HG03025 (cell line): Measurements from ENCODE around the gene GRK4.

ENCODE experiments used
- ATAC-seq: cut with Tn5 transposase; IDR thresholded peaks from one replicate; pipeline ENCODE4 v1.9.1; 2021; ENCODE audit warnings: mild to moderate bottlenecking, moderate library complexity; ENCODE audit not compliant: unreplicated experiment, low FRiP score

Gene GRK4

DNA sequence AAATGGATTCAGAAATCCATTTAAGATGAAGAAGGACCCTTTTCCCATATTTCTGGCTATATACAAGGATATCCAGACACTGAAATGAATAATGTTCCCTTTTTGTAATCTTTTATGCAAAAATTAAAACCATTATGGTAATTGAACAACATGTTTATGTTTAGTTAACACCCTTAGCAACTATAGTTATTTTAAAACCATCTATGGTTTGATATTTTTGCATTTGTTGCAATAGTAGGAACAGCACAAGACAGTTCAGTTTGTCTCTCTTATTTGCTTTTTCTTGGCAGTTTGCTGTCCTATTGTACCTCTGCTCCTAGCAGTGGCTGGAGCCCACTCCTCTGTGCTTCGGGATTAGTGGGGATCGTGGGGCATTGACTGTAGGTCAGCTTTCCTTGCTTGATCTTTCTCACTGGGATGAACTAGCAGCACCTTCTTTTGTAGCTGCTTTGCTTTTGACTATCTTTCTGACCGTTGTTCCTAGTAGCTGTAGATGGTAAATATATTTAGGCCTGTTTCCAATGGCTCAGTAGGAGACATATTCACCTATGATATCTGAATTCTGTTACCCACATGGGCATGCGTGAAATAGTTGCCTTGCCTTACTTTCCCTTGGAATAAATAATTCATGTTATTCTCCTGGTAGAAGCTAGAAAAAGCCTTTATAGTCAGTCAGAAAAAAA is 123.9 kb downstream of the GRK4 start:
- no peak for ATAC-seq
